SK-MEL-5 (cell line): ENCODE measurements around the gene ZNF592. TPM values are rescaled to one million over a fixed set of nuclear protein-coding genes. Genes with fewer than 3 reads are reported as not detected.

ENCODE experiments used
- DNase-seq: peaks from one replicate; pipeline ENCODE4 v3.0.0-alpha.2; 2016; ENCODE audit warnings: low read depth, low spot score
- in situ Hi-C: cut with HindIII; loops from 2 replicates; pipeline ENCODE4 v1.10.0; 2016; ENCODE audit warnings: low sequenced_read_pairs, high pct_unique_total_duplicates, low pct_unique_long_range_greater_than_20kb
- total RNA-seq: library from RNA; depleted of rRNA; stranded (reverse); fragments of >200 nt; shearing (Covaris generic); gene quantifications from 2 replicates; pipeline ENCODE4 v1.2.3, GENCODE V29; 2014

Gene ZNF592
- total RNA-seq, 1 experiment from 2014 or later: 4.5 TPM

DNA sequence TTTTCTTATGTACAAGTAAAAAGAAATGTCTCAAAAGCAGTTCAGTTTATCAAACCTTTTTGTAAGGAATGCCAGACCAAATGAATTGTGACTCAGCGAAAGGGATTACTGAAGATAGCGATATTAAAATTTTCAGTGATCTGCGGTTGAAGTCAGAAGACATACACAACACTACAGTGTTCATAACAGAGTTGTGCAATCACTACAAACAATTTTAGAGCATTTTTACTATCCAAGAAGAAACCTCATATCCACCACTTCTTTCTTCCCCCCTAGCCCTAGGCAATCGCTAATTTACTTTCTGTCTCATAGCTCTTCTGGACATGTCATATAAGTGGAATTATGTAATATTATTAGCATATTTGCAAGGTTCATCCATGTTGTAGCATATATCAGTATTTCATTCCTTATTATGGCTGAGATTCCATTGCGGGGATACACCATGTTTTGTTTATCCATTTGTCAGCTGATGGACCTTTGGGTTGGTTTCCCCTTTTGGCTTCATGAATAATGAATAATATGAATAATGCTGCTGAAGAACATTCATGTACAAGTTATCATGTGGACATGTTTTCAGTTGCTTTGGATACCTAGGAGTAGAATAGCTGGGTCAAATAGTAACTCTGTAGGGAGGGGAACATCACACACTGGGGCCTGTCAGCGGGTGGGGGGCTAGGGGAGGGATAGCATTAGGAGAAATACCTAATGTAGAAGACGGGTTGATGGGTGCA is 45.2 kb downstream of the ZNF592 start:
- DNase-seq: no peak
- in situ Hi-C loops: no loop called here

DNA sequence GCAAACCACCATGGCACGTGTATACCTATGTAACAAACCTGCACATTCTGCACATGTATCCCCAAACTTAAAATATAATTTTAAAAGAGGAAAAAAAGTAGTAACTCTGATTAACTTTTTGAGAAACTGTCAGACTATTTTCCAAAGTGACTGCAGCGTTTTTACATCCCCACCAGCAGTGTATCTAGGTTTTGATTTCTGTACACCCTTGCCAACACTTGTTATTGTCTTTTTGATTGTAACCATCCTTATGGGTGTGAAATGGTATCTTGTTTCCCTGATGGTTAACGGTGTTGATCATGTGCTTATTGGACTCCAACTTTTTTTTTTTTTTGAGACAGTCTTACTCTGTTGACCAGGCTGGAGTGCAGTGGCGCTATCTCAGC is 45.8 kb downstream of the ZNF592 start:
- no peak for DNase-seq
- in situ Hi-C loops: no loop called here

DNA sequence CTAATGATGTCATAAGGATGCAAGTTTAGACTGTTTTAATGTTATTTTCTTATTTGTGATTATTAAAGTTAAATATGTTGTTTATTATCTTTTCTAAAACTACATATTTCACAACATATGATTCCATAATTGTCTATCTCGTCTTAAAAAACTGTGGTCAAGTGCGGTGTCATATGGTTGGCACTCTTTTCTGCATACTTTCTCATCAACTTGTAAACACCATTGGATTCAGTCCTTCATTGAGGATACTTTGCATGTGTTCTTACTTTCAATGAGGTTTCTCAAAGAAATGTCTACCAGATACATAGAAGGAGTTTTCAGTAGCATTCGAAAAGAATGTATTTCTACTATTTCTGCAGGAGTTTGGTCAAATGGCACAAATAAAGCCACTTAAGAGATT is 46.8 kb downstream of the ZNF592 start:
- in situ Hi-C loops: no loop called here
- DNase-seq: no peak

DNA sequence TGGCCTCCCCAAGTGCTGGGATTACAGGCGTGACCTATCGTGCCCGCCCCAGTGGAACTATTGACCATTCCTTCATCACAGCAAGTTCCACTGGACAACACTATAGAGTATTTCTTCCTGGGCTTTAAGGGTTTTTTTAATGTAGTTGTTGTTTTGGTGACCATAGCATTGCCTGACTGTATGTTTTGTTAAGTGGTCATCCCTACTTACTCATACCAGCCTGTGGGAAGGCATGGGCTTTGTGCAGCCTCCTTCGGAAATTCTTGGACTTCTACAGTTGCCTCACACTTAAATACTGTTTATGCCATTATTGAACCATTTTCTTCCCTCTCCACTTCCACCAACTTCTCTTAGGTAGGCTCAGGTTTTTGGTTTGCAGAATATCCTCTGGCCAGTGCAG is 48.8 kb downstream of the ZNF592 start:
- in situ Hi-C loops: no loop called here
- DNase-seq: no peak

DNA sequence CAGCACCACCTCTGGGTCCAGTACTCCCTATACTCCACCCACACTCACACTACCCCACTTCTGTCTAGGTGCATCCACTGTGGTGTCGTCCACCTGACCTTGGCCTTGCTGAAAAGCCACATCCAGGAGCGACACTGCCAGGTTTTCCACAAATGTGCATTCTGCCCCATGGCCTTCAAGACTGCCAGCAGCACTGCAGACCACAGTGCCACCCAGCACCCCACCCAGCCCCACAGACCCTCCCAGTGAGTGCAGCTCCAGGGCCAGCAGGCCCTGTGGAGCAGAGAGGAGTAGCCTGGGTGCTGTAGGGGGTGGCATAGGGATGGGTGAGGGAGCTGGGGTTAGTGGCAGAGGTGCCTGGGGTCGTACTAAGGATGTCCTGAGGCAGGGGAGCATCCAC is 49.4 kb downstream of the ZNF592 start:
- in situ Hi-C loops: no loop called here
- DNase-seq: no peak

DNA sequence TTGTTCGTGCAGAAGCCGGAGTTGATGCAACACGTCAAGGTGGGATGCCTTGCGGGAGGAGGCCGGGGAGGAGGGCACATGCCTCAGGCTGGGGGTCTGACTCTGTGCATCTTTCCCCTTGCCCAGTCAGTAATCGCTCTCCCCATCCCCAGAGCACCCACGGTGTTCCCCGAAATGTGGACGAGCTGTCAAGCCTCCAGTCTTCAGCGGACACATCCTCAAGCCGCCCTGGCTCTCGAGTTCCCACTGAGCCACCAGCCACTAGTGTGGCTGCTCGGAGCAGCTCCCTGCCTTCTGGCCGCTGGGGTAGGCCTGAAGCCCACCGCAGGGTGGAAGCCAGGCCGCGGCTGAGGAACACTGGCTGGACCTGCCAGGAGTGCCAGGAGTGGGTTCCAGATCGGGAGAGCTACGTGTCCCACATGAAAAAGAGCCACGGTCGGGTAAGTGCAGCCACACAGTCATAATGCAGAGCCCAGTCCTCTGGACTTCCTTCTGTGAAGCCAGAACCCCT is 50.1 kb downstream of the ZNF592 start:
- in situ Hi-C loops: no loop called here
- no peak for DNase-seq

DNA sequence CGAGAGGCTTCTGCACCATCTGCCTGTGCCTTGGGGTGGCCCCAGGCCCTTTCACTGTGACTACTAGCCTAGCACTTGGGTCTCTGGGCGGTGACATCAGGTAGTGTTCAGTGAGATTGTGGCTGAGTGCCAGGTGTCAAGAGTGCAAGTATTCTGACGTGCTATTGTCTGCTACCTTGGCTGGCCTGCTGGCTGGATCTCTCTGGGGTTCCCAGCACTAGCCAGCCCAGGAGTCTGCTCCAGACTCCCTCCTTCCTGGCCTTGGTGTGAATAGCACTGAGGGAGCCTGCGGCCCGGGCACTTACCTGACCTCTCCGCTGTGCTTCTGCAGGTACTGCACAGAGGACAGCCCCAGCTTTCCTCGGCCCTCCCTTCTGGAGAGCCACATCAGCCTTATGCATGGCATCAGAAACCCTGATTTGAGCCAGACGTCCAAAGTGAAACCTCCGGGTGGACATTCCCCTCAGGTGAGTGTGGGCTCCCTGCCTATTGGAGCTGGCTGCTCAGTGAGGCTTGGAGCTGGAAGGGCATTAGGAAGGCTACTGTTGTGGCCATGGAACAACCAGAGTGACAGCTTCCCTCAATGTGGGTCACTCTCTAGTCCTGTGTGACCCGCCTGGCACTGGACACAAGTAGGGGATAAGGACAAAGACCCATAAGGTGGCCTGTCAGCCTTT is 51.3 kb downstream of the ZNF592 start:
- in situ Hi-C loops: no loop called here
- DNase-seq: no peak

DNA sequence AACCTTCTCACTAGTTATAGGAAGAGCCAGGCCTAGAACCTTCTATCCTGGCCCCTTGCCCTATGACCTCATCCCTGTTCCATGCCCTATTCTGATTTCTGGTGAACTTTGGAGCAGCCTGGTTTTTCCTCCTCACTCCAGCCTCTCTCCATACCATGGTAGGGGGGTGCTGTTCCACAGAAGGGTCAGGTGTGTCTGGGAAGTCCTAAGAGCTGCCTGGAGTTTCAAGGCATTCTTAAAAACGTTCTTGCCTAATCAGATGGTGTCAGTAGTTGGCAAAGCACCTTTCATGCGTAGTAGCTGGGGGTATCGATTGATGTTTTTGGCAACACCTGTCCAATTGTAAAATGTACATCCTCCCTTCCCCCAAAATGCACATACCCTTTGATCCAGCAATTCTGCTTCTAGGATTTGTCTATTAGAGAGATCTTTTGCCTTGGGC is 52.0 kb downstream of the ZNF592 start:
- in situ Hi-C loops: no loop called here
- no peak for DNase-seq

DNA sequence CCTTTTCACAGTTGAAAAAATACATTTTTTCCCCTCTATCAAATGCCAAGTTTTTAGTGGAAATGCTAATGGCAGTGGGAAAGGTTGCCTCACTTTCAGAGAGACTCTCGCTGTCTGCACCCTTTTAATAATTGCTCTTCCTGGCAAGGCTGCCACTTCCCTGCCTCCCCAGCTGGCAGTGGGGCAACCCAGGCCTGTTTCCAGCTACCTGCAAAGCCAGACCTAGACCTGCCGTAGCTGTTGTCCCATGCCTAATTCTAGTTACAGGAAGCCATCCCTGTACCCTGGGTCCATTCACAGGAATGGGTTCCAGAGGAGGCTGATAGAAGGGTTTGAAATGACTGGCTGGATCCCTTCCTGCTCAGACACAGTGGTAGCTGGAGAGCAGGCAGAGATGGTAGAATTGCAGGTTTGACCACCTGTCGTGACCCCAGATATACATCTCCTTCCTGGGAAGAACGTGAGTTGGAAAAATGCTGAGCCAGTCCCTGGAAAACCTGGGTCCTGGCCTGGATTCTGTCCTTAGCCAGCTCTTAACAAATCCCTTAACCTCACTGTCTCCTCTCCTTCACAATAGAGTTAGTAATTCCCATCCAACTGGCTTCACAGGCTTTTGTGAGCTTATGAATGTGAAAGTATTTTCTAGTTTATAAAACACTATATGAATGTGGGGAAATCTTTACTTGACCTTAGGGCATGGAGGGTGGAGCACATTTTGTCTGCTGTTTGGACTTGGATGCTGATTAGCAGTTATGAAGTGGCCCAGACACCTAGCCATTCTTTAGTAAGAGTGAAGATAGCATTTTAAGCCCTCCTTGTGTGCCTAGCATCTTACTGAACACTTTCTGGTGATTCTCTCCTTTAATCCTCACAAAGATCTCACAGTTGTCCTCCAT is 55.9 kb downstream of the ZNF592 start:
- DNase-seq: no peak
- in situ Hi-C loops: no loop called here

DNA sequence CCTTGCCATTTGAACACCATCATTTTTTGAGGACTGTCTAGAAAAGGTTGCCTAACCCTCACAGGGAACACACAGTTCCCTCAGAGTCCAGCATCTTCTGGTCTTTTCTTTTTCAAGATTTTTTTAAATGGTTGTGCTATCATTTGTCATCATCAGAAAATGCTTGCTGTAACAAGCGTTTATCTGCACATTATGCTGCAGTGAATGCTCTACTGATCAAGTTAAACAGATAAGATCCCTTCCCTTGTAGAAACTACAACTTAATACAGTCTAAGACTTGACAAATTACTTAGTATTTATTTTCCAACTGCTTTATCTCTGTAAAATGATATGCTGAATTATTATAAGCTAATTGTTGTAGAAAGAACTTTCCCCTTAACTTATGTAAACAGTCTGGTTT is 56.8 kb downstream of the ZNF592 start:
- no peak for DNase-seq
- in situ Hi-C loops: no loop called here

DNA sequence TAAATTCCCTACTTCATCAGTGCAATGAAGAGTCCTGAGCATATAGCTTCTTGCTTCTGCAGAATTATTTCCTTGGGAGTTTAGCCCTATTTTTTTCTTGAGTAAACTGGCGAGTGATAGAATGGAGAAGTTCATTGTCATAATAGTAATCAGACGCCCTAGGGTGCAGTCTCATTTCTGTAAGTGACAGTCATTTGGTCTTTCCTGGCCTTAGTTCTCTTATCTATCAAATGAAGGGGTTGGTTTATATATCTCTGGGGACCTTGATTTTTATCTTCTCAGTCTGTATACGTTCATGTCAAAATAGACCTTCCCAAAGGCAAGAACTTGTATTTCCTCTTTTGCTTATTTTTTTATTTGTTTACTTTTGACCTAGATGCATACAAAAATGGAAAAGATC is 58.8 kb downstream of the ZNF592 start:
- DNase-seq: no peak
- in situ Hi-C loops: no loop called here

DNA sequence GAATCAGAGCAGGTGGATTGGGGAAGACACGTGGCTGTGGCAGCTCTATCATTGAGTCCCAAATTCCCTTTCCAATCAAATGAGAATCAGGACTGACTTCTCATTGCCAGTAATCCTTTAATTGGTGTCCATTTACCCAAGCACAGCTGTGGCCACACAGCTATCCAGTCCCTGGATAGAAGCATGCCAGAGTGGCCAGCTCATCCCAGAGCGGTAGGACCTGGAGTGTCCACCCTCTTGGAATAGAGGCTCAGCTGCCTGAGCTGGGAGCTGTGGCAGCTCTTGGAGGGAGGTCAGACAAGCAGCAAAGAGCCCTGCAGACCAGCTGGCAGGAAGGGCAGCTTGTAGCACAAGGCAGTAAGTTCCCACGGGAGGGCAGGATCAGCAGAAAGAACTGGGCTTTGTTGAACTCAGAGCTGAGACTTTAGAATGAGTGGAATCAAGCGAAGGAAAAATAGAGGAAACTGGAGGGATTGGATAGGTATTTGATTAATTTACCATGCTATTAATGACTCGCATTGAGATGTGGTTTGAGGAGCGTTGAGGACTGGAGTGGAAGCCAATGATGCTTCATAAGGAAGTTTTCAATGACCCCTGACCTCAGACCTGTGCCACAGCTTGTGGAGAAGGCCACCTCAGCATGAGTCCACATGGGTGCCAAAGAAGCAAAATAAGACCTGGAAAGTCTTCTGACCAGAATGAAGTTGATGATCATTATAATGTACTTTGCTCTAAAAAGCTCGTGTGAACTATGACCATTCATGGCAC is 61.9 kb downstream of the ZNF592 start:
- DNase-seq: no peak
- in situ Hi-C loops: no loop called here

DNA sequence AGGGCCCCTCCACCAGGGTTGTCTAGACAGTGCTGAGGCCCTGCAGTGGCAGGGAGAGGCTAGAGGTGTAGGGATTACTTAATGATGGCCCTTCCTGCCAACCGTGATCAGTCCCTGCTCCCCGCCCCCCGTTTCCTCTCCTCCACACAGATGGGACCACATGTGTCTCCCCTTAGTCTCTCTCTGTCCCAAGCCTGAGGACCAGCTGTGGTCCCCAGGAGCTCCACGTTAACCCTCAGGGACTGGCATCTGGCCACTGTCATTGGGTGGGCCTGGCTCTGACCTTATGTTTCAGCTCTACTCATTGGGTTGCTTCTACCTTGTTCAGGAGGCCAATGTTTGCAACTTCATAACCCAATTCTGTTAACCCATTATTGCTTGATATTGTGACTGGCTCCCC is 62.8 kb downstream of the ZNF592 start:
- in situ Hi-C loops: no loop called here
- DNase-seq: no peak

DNA sequence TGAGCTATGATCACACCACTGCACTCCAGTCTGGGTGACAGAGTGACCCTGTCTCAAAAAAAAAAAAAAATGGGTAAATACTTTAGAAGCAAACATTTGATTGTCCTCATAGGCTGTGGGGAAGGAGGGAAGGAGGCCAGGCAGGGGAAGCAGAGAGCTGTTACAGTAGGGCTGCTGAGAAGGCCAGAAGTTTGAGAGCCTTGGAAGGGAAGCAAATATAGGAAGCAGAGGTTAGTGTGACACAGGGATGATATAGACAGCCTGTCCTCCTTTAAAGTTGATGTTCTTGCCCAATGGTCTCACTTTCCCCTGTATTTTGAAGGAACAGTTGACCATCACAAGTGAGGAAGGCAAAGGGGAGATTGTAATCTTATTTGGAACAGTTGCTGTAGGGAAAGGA is 63.4 kb downstream of the ZNF592 start:
- in situ Hi-C loops: no loop called here
- no peak for DNase-seq

DNA sequence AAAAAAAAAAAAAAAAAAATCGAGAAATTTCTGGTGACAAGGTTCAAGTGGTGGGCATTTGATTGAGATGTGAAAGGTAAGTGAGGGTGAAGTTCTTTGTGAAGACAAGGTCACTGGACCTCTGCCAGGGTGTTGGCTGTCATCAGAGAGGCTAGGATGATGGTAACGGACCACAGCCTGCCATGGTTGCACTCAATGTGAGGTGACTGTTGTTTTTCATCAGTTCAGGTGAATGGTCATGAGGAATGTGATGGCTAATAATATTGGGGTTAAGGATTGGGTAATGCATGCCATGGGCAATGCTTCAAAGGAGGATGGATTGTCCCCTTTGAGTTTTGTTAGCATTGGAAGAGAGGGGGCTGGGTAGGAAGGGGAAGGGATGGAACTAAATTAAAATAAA is 64.5 kb downstream of the ZNF592 start:
- in situ Hi-C loops: no loop called here
- no peak for DNase-seq

DNA sequence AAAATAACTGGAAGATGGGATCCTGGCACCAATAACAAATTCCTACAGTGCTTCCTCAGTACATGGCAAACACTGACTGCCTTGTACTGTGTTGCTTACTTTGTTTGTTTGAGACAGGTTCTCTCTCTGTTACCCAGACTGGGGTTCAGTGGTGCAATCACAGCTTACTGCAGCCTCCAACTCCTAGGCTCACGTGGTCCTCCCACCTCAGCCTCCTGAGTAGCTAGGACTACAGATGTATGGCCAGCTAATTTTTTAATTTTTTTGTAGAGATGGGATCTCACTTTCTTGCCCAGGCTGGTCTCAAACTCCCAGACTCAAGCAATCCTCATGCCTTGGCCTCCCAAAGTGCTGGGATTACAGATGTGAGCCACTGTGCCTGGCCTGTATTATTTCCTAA is 65.0 kb downstream of the ZNF592 start:
- no peak for DNase-seq
- in situ Hi-C loops: no loop called here

DNA sequence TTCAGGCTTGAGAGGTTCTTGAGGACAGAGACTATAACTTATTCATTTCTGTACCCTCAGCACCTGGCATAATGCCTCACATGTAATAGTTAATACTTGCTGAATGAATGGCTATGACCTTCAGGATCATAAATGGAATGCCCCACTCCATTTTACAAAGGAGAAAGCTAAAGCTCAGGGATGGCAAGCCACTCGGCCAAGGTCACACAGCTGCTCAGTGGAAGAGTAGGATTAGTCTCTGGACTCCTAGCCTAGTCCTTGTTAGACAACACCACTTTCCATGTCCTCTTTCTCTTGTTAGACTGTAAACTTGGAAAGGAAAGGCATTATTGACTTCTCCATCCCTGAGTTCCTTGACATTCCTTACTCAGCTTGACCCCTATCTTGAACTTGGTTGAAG is 65.5 kb downstream of the ZNF592 start:
- in situ Hi-C loops: no loop called here
- no peak for DNase-seq

DNA sequence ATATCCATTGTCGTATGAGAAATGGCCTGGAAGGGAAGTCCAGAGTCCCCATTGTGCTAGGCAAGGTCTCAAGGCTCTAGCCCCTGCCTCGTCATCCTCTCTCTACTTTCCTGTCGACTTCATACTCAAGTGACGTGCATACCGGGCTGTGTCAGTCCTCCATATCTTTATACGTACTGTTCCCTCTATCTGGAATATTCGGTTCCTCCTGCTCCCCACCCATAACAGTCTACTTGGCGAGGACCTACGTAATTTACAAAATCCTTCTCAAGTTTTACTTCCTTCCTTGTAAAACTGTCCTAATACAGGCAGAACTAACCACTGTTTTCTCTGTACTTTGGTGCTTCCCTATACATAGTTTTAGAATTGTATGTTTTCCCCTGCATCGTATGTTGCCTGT is 66.5 kb downstream of the ZNF592 start:
- no peak for DNase-seq
- in situ Hi-C loops: no loop called here
